ENCODE results near the gene C19orf53.
"Not testable (repeated sequence)": the region's sequence is repeated elsewhere in the genome, so short reads cannot be mapped to it uniquely, and the experiment has no call there.

C19orf53 gene

DNA sequence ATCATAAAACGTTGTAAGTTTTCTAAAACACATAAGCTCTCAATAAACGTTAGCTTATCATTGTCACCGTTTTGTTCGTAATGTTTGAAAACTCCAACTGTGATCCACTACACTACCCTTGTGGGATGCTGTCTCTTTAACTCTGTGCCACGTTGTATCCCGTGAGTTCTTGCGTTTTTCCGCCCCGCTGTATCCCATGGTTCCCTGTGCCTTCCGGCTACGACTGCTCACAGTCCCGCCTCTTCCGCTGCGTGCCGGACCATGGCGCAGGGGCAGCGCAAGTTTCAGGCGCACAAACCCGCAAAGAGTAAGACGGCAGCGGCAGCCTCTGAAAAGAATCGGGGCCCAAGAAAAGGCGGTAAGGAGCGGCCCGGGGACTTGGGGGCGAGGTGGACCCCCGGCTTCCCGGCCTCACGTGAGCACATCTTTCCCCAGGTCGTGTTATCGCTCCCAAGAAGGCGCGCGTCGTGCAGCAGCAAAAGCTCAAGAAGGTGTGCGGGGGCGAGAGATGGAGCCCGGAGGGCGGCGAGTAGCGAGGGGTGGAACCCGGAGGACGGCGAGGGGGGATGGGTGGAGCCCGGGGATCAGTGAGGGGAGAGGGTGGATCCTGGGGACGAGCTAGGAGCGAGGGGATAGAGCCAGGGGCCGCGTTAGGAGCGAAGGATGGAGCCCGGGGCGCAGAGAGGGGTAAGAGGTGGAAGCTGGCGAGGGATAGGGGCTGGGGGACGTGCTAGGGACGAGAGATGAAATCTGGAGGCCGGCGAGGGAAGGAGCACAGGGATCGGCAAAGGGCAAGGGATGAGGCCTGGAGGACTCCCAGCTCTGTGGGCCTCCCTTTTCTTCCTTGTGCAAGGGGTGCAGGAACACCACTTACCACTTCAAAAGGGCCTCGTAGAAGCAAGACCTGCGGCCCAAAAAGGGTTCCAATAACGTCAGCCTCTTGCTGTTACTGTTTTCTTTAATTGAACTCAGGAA is at the start of gene C19orf53:
Gene C19orf53, plus strand, starts transcription at position 240 of the 975 bp plus-strand sequence. Its CDS starts 22 bp downstream, at position 262.
- peak; percentile 93 for DNase-seq (ENCODE audit: low spot score)

- no peak for DNase-seq (ENCODE audit: low spot score)
These were observed 47.9 kb upstream of the C19orf53 start for GRCh38 chr19:13726323-13726722.

DNA sequence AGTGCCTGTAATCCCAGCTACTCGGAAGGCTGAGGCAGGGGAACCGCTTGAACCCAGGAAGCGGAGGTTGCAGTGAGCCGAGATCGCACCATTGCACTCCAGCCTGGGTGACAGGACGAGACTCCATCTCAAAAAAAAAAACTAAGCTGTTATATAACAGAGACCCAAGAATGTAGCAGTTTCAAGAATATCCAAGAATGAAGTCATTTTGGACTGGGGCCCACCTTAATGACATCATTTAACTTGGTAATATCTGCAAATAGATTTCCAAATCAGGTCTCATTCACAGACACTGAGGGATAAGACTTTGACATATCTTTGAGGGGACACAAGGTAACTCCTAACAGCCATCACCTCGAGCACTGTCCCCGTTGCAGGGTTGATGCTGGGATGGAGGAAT is 46.5 kb upstream of the C19orf53 start:
- no peak for DNase-seq (ENCODE audit: low spot score)

GRCh38 chr19:13729859-13730258 is 44.4 kb upstream of the C19orf53 start:
- DNase-seq (ENCODE audit: low spot score), result no peak

GRCh38 chr19:13731147-13731964 is 42.9 kb upstream of the C19orf53 start:
- peak; percentile 98 for DNase-seq (ENCODE audit: low spot score)

GRCh38 chr19:13732337-13732736 is 41.9 kb upstream of the C19orf53 start:
- DNase-seq (ENCODE audit: low spot score), result no peak

DNA sequence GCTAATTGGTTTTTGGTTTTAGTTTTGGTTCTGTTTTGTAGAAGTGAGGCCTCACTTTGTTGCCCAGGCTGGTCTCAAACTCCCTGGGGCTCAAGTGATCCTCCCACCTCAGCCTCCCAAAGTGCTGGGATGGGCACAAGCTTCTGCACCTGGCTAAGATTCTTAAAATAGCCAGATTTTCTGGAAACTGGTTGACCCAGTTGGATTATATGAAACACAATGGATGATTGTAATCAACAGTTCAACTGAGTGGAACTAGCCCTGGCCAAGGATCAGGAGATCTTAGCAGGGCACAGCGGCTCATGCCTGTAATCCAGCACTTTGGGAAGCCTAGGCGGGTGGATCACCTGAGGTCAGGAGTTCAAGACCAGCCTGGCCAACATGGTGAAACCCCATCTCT is 39.5 kb upstream of the C19orf53 start:
- DNase-seq (ENCODE audit: low spot score), result no peak

DNA sequence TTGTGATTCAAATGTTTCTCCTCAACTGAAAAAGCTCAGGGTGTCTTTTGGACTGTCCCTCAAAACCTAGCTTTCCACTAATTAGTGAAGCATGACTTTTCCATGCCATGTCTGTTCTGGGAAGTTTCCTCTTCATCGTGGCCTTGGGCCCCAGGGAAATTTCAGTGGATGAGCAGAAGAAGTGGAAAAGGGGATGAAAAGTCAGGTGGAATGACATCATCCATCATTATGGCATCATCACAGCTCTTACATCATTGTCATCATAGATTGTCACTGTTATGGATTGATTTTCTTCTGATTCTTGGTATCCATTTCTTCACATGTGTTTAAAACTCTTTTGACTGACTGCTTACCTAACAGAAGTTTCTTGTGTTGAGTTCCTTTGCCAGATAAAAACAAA is 36.2 kb upstream of the C19orf53 start:
- DNase-seq (ENCODE audit: low spot score), result no peak

- DNase-seq (ENCODE audit: low spot score), result no peak
These were observed 32.4 kb upstream of the C19orf53 start for GRCh38 chr19:13741893-13742292.

GRCh38 chr19:13742756-13743155 is 31.5 kb upstream of the C19orf53 start:
- no peak for DNase-seq (ENCODE audit: low spot score)

GRCh38 chr19:13744174-13744573 is 30.1 kb upstream of the C19orf53 start:
- DNase-seq (ENCODE audit: low spot score), result no peak

GRCh38 chr19:13747098-13747453 is 27.2 kb upstream of the C19orf53 start:
- DNase-seq (ENCODE audit: low spot score), result no peak

DNA sequence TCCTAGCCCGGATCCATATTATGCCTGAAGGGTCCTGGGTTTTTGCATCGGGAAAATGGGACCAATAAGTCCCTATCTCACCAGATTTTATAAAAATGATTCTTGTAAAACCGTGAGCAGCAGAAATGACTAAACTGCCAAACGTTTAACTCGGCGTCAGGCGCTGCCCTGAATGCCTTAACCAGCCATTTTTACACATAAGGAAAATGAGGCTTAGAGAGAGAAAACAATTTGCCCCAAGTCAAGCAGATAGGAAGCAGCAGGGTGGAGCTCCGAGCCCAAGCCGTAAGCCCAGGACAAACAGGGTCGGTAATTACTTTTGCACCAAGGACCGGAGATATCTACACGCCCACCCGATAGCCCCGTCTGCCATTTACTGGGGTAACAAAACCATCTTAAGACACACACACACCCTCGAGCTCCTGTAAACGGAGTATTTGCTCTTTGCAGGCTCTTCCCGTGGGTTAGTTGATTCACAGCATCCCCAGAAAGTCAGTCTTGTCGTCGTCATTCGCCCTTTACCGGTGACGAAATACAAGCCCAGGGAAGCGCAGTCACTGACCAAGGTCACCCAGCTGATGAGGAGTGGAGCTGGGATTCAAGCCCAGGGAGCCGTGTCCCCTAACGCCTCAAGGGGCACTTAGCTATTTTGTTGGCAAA is 26.0 kb upstream of the C19orf53 start:
- peak; percentile 13 for DNase-seq (ENCODE audit: low spot score)

GRCh38 chr19:13751436-13751835 is 22.8 kb upstream of the C19orf53 start:
- no peak for DNase-seq (ENCODE audit: low spot score)

GRCh38 chr19:13753622-13754021 is 20.6 kb upstream of the C19orf53 start:
- not testable (repeated sequence) for DNase-seq (ENCODE audit: low spot score)

GRCh38 chr19:13756210-13756609 is 18.0 kb upstream of the C19orf53 start:
- DNase-seq (ENCODE audit: low spot score), result no peak

DNA sequence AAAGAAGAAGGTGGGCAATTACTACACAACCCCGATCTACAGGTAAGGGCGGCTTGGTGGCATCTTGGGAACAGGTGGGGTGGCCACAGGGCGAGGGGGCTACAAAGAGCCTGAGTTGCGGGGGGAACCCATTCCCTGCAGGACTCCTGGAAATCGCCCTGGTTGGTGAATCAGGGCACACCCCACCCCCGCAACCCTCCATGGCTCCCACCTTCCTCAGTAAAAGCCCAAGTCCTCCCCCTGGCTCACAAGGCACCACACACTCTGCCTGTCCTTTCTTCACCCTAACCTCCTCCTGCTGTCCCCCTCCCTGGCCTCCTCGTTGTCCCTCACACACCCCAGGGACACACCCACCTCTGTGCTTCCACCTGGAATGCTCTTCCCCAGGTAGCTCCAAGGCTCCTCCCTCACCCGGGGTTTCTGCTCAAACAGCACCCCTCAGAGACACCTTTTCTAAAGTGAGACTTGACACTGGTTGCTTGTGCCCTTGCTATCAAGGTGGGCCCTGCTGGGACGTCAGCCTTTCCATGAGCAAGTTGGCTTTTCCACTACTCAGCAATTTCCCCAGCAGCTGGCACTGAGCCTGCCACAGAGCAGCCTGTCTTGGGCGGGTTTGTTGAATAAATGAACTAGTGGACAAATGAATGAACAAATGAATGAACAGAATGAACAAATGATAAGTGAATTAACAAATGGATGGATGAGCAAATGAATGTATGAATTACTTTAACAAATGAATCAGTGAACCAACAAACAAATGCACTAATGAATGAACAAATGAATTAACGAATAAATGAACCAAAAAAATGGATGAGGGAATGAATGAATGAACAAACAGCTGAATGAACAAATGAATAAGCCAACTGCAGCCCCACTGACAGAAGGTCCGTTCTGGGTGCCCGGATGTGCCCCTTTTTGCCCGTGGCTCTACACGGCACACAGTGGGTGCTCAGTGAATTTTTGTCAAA is 16.2 kb upstream of the C19orf53 start:
- no peak for DNase-seq (ENCODE audit: low spot score)

- no peak for DNase-seq (ENCODE audit: low spot score)
These were observed 15.5 kb upstream of the C19orf53 start for GRCh38 chr19:13758795-13759194.

DNA sequence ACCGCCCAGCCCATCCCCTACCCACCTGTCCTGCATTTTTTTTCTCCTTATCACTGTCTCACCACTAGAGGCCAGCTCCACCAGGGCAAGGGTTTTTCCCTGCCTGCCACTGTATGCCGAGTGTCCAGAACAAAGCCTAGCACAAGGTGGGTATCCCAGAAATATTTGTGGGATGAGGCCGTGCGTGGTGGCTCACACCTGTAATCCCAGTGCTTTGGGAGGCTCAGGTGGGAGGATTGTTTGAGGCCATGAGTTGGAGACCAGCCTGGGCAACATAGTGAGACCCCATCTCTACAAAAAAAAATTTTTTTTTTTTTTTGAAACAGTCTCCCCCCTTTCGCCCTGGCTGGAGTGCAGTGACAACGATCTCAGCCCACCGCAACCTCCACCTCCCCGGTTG is 12.8 kb upstream of the C19orf53 start:
- DNase-seq (ENCODE audit: low spot score), result no peak

- DNase-seq (ENCODE audit: low spot score), result no peak
These were observed 11.5 kb upstream of the C19orf53 start for GRCh38 chr19:13762635-13763235.

DNA sequence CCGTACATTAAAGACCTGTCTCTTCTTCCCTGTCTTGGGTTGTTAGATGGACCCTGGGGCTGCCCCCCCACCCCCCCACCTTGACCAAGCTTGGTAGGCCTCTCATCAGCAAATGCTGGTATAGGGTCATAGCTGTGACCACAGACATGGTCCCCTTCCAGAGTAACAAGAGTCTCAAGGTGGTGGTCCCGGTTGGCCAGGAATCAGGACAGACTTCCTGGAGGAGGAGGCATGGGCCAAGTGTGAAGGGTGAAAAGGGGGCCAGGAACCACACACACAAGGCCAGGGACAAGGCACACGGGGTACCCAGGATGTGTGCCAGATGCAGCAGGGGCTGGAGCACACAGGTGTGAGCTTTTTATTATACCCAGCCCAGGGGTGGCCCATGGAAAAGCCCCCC is 11.0 kb upstream of the C19orf53 start:
- no peak for DNase-seq (ENCODE audit: low spot score)

Data from SW480 (cell line).